ENCODE data around the gene NUDT16. TPM values are rescaled to one million over a fixed set of nuclear protein-coding genes. Genes with fewer than 3 reads are reported as not detected.

Gene NUDT16
- total RNA-seq, 1 donor from 2014 or later: 14.0 TPM

- DNase-seq (ENCODE audit: low read depth): no peak
- no peak overlapping the region for H3K4me3 ChIP-seq (ENCODE audit: low read depth, low read length)
- peaks cover 1% of the 10 kb centered on the region for H3K36me3 ChIP-seq (ENCODE audit: control insufficient read depth, insufficient read depth, low read length)
- no peaks in the 10 kb centered on the region for H3K27me3 ChIP-seq (ENCODE audit: control insufficient read depth, insufficient read depth, low read length)
- no peak for TF ChIP-seq CTCF (IDR thresholded peaks at IDR 0.05; ENCODE audit: insufficient read depth, low read length, poor library complexity, severe bottlenecking)
These were observed 20.4 kb downstream of the NUDT16 start for GRCh38 chr3:131401978-131402377.

DNA sequence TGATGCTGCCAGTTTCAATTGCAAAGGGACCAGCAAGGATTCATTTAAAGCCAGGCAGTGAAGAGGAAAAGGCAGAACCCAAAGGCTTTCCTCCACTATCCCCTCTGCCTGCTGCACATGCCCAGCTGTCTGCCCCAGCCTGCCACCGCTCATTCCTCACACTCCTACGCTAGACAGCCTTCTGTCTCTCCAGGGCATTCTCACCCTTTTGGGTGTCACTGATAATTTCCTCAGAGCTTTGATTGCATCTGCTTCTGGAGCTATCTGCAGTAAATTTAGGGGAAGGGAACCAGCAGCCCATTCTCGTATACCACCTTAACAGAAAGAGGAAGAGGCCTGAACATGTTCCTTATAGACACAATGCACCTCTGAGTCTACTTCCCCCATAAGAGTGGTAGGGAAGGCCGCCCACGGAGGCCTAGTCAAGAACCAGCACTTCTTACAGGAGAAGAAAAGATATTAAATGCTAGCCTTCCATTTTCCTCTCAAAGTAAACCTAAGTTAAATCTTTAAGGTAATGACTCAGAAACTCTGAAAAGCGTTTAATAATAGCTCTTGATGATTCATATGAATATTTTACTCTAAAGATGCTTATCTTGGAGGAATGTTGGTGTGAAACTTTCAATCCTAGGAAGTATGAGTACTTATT is 20.9 kb downstream of the NUDT16 start:
- H3K27me3 ChIP-seq (ENCODE audit: control insufficient read depth, insufficient read depth, low read length): no peaks in the 10 kb centered on the region
- DNase-seq (ENCODE audit: low read depth): peak; percentile 9
- H3K4me3 ChIP-seq (ENCODE audit: low read depth, low read length): no peak overlapping the region
- H3K36me3 ChIP-seq (ENCODE audit: control insufficient read depth, insufficient read depth, low read length): peaks cover 1% of the 10 kb centered on the region
- no peak for TF ChIP-seq CTCF (IDR thresholded peaks at IDR 0.05; ENCODE audit: insufficient read depth, low read length, poor library complexity, severe bottlenecking)

DNA sequence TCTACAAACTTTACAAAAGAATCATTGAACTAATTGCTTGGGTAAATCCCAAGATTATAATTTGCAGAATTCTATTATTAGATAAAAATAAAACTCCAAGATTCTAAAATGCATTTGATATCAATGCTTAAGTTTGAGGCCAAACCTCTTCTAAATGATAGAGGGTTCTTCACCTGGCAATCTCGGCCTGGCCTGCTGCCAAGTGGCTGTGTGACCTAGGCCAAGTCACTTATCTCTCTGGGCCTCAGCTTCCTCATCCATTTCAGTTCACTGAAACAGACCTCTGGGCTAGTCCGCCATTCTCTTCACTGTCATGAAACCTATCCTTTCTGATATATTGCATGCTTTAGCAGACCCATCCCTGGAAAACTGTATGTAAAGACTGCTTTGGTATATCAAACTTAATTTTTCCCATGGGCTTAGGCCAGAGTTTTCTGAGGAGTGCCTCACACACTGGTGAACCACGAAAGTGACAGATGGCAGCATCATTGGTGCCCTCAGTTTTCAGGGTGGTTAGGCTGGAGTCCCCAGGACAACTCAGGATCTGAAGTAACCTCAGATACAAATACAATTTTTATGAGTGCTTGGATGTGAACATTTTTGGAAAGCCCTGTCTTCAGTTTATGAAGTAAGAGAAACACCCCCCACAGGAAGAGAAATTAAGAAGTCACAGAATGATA is 21.8 kb downstream of the NUDT16 start:
- Histone ChIP-seq H3K27me3 (ENCODE audit: control insufficient read depth, insufficient read depth, low read length) (no peaks in the 10 kb centered on the region), H3K36me3 (ENCODE audit: control insufficient read depth, insufficient read depth, low read length) (peaks cover 1% of the 10 kb centered on the region), H3K4me3 (ENCODE audit: low read depth, low read length) (no peak overlapping the region)
- no peak for TF ChIP-seq CTCF (IDR thresholded peaks at IDR 0.05; ENCODE audit: insufficient read depth, low read length, poor library complexity, severe bottlenecking)
- DNase-seq (ENCODE audit: low read depth): no peak

GRCh38 chr3:131405411-131405810 is 23.8 kb downstream of the NUDT16 start:
- Histone ChIP-seq H3K36me3 (ENCODE audit: control insufficient read depth, insufficient read depth, low read length) (peaks cover 1% of the 10 kb centered on the region), H3K27me3 (ENCODE audit: control insufficient read depth, insufficient read depth, low read length) (no peaks in the 10 kb centered on the region), H3K4me3 (ENCODE audit: low read depth, low read length) (no peak overlapping the region)
- TF ChIP-seq CTCF (IDR thresholded peaks at IDR 0.05; ENCODE audit: insufficient read depth, low read length, poor library complexity, severe bottlenecking): no peak
- DNase-seq (ENCODE audit: low read depth): no peak

GRCh38 chr3:131406274-131406673 is 24.7 kb downstream of the NUDT16 start:
- Histone ChIP-seq H3K27me3 (ENCODE audit: control insufficient read depth, insufficient read depth, low read length) (no peaks in the 10 kb centered on the region), H3K4me3 (ENCODE audit: low read depth, low read length) (no peak overlapping the region), H3K36me3 (ENCODE audit: control insufficient read depth, insufficient read depth, low read length) (peaks cover 1% of the 10 kb centered on the region)
- no peak for TF ChIP-seq CTCF (IDR thresholded peaks at IDR 0.05; ENCODE audit: insufficient read depth, low read length, poor library complexity, severe bottlenecking)
- DNase-seq (ENCODE audit: low read depth): no peak
